SK-MEL-5 (cell line): ENCODE results near the gene PCSK5. TPM values are rescaled to one million over a fixed set of nuclear protein-coding genes. Genes with fewer than 3 reads are reported as not detected.
"Not testable (repeated sequence)": the region's sequence is repeated elsewhere in the genome, so short reads cannot be mapped to it uniquely, and the experiment has no call there.

Experiments used
- DNase-seq: peaks from one replicate; pipeline ENCODE4 v3.0.0-alpha.2; 2016; ENCODE audit warnings: low read depth, low spot score
- in situ Hi-C: cut with HindIII; loops from 2 replicates; pipeline ENCODE4 v1.10.0; 2016; ENCODE audit warnings: low sequenced_read_pairs, high pct_unique_total_duplicates, low pct_unique_long_range_greater_than_20kb
- total RNA-seq: library from RNA; depleted of rRNA; stranded (reverse); fragments of >200 nt; shearing (Covaris generic); gene quantifications from 2 replicates; pipeline ENCODE4 v1.2.3, GENCODE V29; 2014

The PCSK5 gene
- total RNA-seq, 1 experiment from 2014 or later = 0.08 TPM

- no peak for DNase-seq
- in situ Hi-C loops = no loop called here
Measured at GRCh38 chr9:75941066-75941465, 50.6 kb downstream of the PCSK5 start.

GRCh38 chr9:75941577-75942311, 51.3 kb downstream of the PCSK5 start:
- in situ Hi-C loops = no loop called here
- no peak for DNase-seq

GRCh38 chr9:75946766-75947165, 56.3 kb downstream of the PCSK5 start:
- in situ Hi-C loops = no loop called here
- no peak for DNase-seq

GRCh38 chr9:75947233-75947632, 56.8 kb downstream of the PCSK5 start:
- DNase-seq = no peak
- in situ Hi-C loops = no loop called here

GRCh38 chr9:75950998-75951397, 60.5 kb downstream of the PCSK5 start:
- no peak for DNase-seq
- in situ Hi-C loops = no loop called here

- in situ Hi-C loops = no loop called here
- DNase-seq = no peak
Measured at GRCh38 chr9:75953218-75953617, 62.7 kb downstream of the PCSK5 start.

- in situ Hi-C loops = no loop called here
- DNase-seq = no peak
Measured at GRCh38 chr9:75956161-75956560, 65.7 kb downstream of the PCSK5 start.

GRCh38 chr9:75957116-75957515, 66.6 kb downstream of the PCSK5 start:
- in situ Hi-C loops = no loop called here
- DNase-seq = no peak

GRCh38 chr9:75958226-75958625, 67.8 kb downstream of the PCSK5 start:
- in situ Hi-C loops = no loop called here
- no peak for DNase-seq

GRCh38 chr9:75960551-75960950, 70.1 kb downstream of the PCSK5 start:
- no peak for DNase-seq
- in situ Hi-C loops = no loop called here

- no peak for DNase-seq
- in situ Hi-C loops = no loop called here
Measured at GRCh38 chr9:75962013-75962661, 71.7 kb downstream of the PCSK5 start.

GRCh38 chr9:75962662-75963036, 72.2 kb downstream of the PCSK5 start:
- in situ Hi-C loops = no loop called here
- DNase-seq = no peak

- DNase-seq, in situ Hi-C loops: not testable (repeated sequence)
Measured at GRCh38 chr9:75963321-75963720, 72.8 kb downstream of the PCSK5 start.

GRCh38 chr9:75964427-75964826, 74.0 kb downstream of the PCSK5 start:
- in situ Hi-C loops = no loop called here
- no peak for DNase-seq

- in situ Hi-C loops = no loop called here
- DNase-seq = no peak
Measured at GRCh38 chr9:75965231-75965630, 74.8 kb downstream of the PCSK5 start.

GRCh38 chr9:75967556-75967955, 77.1 kb downstream of the PCSK5 start:
- DNase-seq = no peak
- in situ Hi-C loops = no loop called here

- in situ Hi-C loops = no loop called here
- no peak for DNase-seq
Measured at GRCh38 chr9:75974016-75974766, 83.7 kb downstream of the PCSK5 start.

GRCh38 chr9:75975071-75975470, 84.6 kb downstream of the PCSK5 start:
- in situ Hi-C loops = no loop called here
- no peak for DNase-seq

- in situ Hi-C loops = no loop called here
- DNase-seq = no peak
Measured at GRCh38 chr9:75976549-75976948, 86.1 kb downstream of the PCSK5 start.
